K562 (cell line): ENCODE data around the gene SPRYD7. TPM values are rescaled to one million over a fixed set of nuclear protein-coding genes. Genes with fewer than 3 reads are reported as not detected.

Experiments
- DACH1 ChIP-seq: fragments of 450-650 bp; IDR thresholded peaks from 2 replicates; pipeline ENCODE4 v1.6.1; 2018; ENCODE audit not compliant: partially characterized antibody
- E2F6 ChIP-seq, 2 experiments: IDR thresholded peaks; 2 replicates each; pipeline ENCODE4 v1.6.1; 2011; ENCODE audit warnings: borderline replicate concordance in 1 of 2, control low read depth in 1 of 2, low read depth in 1 of 2, low read length in 1 of 2, mild to moderate bottlenecking in 1 of 2, mixed read lengths in 1 of 2, moderate library complexity in 1 of 2; ENCODE audit not compliant: insufficient read depth in 1 of 2, insufficient read length in 1 of 2, poor library complexity in 1 of 2, severe bottlenecking in 1 of 2; ENCODE audit errors: extremely low read depth in 1 of 2
- JUN ChIP-seq, 2 experiments: sonication (generic) in 1 of 2; formaldehyde crosslinking in 1 of 2; IDR thresholded peaks; 2 replicates each; pipeline versions ENCODE4 v1.6.1 to v1.8.0; 2012 to 2022; ENCODE audit warnings: borderline replicate concordance in 2 of 2, mild to moderate bottlenecking in 2 of 2, improper control_type of control experiment in 1 of 2, low read depth in 1 of 2, low read length in 1 of 2, missing genetic modification reagents in 1 of 2
- NKRF ChIP-seq: fragments of 450-650 bp; IDR thresholded peaks from 2 replicates; pipeline ENCODE4 v1.6.1; 2016; ENCODE audit warnings: borderline replicate concordance
- RAD21 ChIP-seq, 2 experiments: fragments of 250-450 bp in 1 of 2; fragments of 450-650 bp in 1 of 2; sonication (Bioruptor Pico) in 1 of 2; formaldehyde crosslinking in 1 of 2; IDR thresholded peaks in 1 of 2; conservative IDR thresholded peaks in 1 of 2; 2 replicates each; pipeline versions ENCODE4 v1.4.0 to v1.8.0; 2020 to 2022; ENCODE audit warnings: mild to moderate bottlenecking in 2 of 2, moderate library complexity in 1 of 2
- RCOR1 ChIP-seq, 2 experiments: IDR thresholded peaks; 2 replicates each; pipeline ENCODE4 v1.6.1; 2012; ENCODE audit warnings: low read depth in 2 of 2, low read length in 2 of 2, borderline replicate concordance in 1 of 2, improper control_type of control experiment in 1 of 2
- TCF15 ChIP-seq: fragments of 250-450 bp; sonication (Bioruptor Pico); IDR thresholded peaks from 2 replicates; pipeline ENCODE4 v1.8.0; 2022; ENCODE audit warnings: moderate library complexity, mild to moderate bottlenecking, inconsistent platforms
- THRB ChIP-seq: fragments of 450-650 bp; formaldehyde crosslinking; conservative IDR thresholded peaks from 2 replicates; pipeline ENCODE4 v1.4.0; 2022; ENCODE audit warnings: mild to moderate bottlenecking, missing genetic modification characterization
- TRIM25 ChIP-seq: fragments of 450-650 bp; IDR thresholded peaks from 2 replicates; pipeline ENCODE4 v1.7.0; 2016; ENCODE audit warnings: borderline replicate concordance
- ZNF24 ChIP-seq: fragments of 450-650 bp; IDR thresholded peaks from 2 replicates; pipeline ENCODE4 v1.6.1; 2016
- ZNF507 ChIP-seq: conservative IDR thresholded peaks from 2 replicates; pipeline ENCODE4 v1.6.1; 2017; ENCODE audit warnings: missing genetic modification characterization, missing compliant biosample characterization
- ZNF764 ChIP-seq: fragments of 250-450 bp; sonication (Bioruptor Pico); IDR thresholded peaks from 2 replicates; pipeline ENCODE4 v1.4.0; 2020; ENCODE audit warnings: low read depth, mild to moderate bottlenecking, moderate library complexity
- polyA plus RNA-seq, 8 experiments: library from polyadenylated mRNA; depleted of rRNA in 4 of 8; stranded (reverse) in 5 of 8; unstranded in 3 of 8; fragments of >200 nt; fragmentation: Nextera tagmentation in 2 of 8; fragmentation: Illumina TruSeq in 1 of 8; extraction: Ambion mirVana in 2 of 8; extraction: Trizol in 1 of 8; gene quantifications; 2 replicates each; pipeline versions ENCODE4 v1.2.1 to v1.2.3, GENCODE V29; 2011 to 2014; ENCODE audit warnings: inconsistent platforms in 1 of 8, missing spikeins in 1 of 8
- total RNA-seq, 7 experiments: library from RNA; depleted of rRNA in 6 of 7; stranded (reverse); fragments of >200 nt in 6 of 7; fragmentation: Illumina TruSeq in 2 of 7; extraction: Trizol in 2 of 7; gene quantifications; 2 replicates each; pipeline versions ENCODE4 v1.2.1 to v1.2.3, GENCODE V29; 2011 to 2021; ENCODE audit warnings: low replicate concordance in 1 of 7

The SPRYD7 gene
- total and polyA plus RNA-seq, 9 of the 15 experiments (the other 6 are each of a cell fraction or from before 2014, with no cell fraction given) = 4.3 to 11.0 (median 7.9) TPM

GRCh38 chr13:49936075-49936967 lies at the start of gene SPRYD7 (continued):
- TF ChIP-seq NKRF (peak; percentile 45; the same call in 1 of the 2 replicates), E2F6 (IDR thresholded peaks at IDR 0.05; ENCODE audit: borderline replicate concordance in 1 of 2, extremely low read depth in 1 of 2, insufficient read depth in 1 of 2, insufficient read length in 1 of 2, low read depth in 1 of 2, low read length in 1 of 2, poor library complexity in 1 of 2, severe bottlenecking in 1 of 2) (peak in 1 of 2 experiments; percentile 19), DACH1 (no peak), ZNF507 (tag) (no peak), ZNF24 (peak; percentile 29; the same call in 1 of the 2 replicates), RAD21 (CRISPR knock-in tag; conservative IDR thresholded peaks at IDR 0.05 in 1 of 2, IDR thresholded peaks at IDR 0.05 in 1 of 2) (peak in 1 of 2 experiments; percentile 54; a peak in 2 of 4 replicates), ZNF764 (peak; percentile 72; the same call in 1 of the 2 replicates), TRIM25 (no peak), JUN (IDR thresholded peaks at IDR 0.05; ENCODE audit: borderline replicate concordance, low read depth, low read length) (no peak), JUN (CRISPR knock-in tag; IDR thresholded peaks at IDR 0.05; ENCODE audit: borderline replicate concordance) (no peak), TCF15 (CRISPR knock-in tag) (no peak), THRB (CRISPR knock-in tag) (0 out of 2 replicates have a peak, but pooled peaks have one; percentile 8), RCOR1 (IDR thresholded peaks at IDR 0.05; ENCODE audit: borderline replicate concordance in 1 of 2, low read depth in 2 of 2, low read length in 2 of 2) (peak in 1 of 2 experiments; percentile 62; a peak in 1 of 4 replicates)
